ENCODE results near the gene DAGLA.

GRCh38 chr11:61687420-61687819 lies 7.2 kb downstream of the DAGLA start:
- TF ChIP-seq CTCF (IDR thresholded peaks at IDR 0.05) (no peak), POLR2A (IDR thresholded peaks at IDR 0.05) (no peak), POLR2AphosphoS5 (IDR thresholded peaks at IDR 0.05) (no peak)
